ENCODE data around the gene CRX.
"Not testable (repeated sequence)": the region's sequence is repeated elsewhere in the genome, so short reads cannot be mapped to it uniquely, and the experiment has no call there.

The CRX gene

DNA sequence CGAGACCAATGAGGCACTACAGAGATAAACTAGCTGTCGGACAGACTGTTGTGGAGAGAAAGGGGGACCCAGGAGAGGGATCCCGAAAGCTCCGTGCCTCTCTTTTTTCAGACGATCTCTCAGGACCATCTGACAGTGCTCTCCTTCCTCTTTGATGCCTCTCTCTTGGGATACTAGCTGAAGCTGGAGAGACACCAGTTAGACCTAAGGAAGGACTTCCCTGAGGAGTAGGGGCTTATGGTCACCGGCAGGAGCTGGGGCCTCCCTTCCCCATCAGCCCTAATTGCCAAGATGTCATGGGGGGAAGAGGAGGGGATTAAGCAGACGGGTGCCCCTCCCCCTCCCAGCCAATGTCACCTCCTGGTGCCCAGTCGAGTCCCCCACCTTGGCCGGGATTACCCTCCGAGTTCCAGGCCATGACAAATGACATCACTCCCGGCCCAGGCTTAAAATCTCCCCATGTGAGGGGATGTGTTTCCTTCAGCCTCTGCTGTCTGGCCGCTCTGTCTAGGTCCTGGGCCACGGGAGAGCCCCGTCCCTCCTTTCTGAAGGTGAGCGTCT, at the start of gene CRX:
CRX (plus strand) TSS at position 478 of the 561 bp plus-strand sequence. CDS start 12,507 bp downstream, outside the sequence.
- Histone ChIP-seq H3K27me3 (ENCODE audit: insufficient read depth, low read depth) (peaks cover 91% of the 10 kb centered on the region), H2AFZ (ENCODE audit: low read depth) (no peak within 1 kb of the TSS), H3K4me3 (IDR thresholded peaks at IDR 0.05; ENCODE audit: insufficient read depth, low read depth, low read length) (no peak within 1 kb of the TSS), H3K36me3 (ENCODE audit: insufficient read depth) (no peaks in the 10 kb centered on the region), H3K79me2 (ENCODE audit: insufficient read depth, low read depth) (no peaks in the 10 kb centered on the region), H3K4me2 (no peak within 1 kb of the TSS), H4K20me1 (ENCODE audit: insufficient read depth) (no peaks in the 10 kb centered on the region), H3K4me1 (ENCODE audit: low read depth, poor library complexity, severe bottlenecking) (no peaks in the 10 kb centered on the region), H3K27ac (no peak within 1 kb of the TSS), H3K9ac (no peak within 1 kb of the TSS)
- TF ChIP-seq, protein P1, sequence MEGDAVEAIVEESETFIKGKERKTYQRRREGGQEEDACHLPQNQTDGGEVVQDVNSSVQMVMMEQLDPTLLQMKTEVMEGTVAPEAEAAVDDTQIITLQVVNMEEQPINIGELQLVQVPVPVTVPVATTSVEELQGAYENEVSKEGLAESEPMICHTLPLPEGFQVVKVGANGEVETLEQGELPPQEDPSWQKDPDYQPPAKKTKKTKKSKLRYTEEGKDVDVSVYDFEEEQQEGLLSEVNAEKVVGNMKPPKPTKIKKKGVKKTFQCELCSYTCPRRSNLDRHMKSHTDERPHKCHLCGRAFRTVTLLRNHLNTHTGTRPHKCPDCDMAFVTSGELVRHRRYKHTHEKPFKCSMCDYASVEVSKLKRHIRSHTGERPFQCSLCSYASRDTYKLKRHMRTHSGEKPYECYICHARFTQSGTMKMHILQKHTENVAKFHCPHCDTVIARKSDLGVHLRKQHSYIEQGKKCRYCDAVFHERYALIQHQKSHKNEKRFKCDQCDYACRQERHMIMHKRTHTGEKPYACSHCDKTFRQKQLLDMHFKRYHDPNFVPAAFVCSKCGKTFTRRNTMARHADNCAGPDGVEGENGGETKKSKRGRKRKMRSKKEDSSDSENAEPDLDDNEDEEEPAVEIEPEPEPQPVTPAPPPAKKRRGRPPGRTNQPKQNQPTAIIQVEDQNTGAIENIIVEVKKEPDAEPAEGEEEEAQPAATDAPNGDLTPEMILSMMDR (conservative IDR thresholded peaks at IDR 0.05; ENCODE audit: low read depth, low read length) = no peak

DNA sequence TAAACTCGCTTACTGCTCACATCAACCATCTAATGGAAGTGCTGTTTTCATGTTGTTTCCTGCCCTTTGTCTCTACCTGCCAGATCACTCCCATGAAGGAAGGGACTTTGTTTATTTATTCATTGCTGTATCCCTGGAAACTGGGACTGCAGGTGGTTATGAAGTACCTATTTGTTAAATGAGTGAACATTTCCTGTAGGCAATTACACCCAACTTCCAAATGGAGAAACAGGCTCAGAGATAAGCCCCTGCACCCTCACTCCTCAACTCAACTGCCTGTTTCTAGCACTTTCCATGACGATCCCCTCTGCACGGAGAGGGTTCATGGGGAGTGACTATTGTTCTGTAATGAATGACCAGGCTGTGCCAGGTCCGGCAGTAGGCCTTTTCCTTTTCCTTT, 45.2 kb upstream of the CRX start:
- Histone ChIP-seq H3K4me3 (IDR thresholded peaks at IDR 0.05; ENCODE audit: insufficient read depth, low read depth, low read length) (no peak overlapping the region), H3K4me1 (ENCODE audit: low read depth, poor library complexity, severe bottlenecking) (peaks cover 11% of the 10 kb centered on the region), H3K27ac (no peak overlapping the region), H3K4me2 (no peak overlapping the region), H3K9ac (no peak overlapping the region), H3K79me2 (ENCODE audit: insufficient read depth, low read depth) (peaks cover 11% of the 10 kb centered on the region; the same call in 1 of the 2 replicates), H2AFZ (ENCODE audit: low read depth) (no peak overlapping the region), H3K27me3 (ENCODE audit: insufficient read depth, low read depth) (peaks cover 14% of the 10 kb centered on the region; the same call in 1 of the 2 replicates), H3K36me3 (ENCODE audit: insufficient read depth) (no peaks in the 10 kb centered on the region), H4K20me1 (ENCODE audit: insufficient read depth) (no peaks in the 10 kb centered on the region)
- TF ChIP-seq, protein P1 (conservative IDR thresholded peaks at IDR 0.05; ENCODE audit: low read depth, low read length) = no peak

DNA sequence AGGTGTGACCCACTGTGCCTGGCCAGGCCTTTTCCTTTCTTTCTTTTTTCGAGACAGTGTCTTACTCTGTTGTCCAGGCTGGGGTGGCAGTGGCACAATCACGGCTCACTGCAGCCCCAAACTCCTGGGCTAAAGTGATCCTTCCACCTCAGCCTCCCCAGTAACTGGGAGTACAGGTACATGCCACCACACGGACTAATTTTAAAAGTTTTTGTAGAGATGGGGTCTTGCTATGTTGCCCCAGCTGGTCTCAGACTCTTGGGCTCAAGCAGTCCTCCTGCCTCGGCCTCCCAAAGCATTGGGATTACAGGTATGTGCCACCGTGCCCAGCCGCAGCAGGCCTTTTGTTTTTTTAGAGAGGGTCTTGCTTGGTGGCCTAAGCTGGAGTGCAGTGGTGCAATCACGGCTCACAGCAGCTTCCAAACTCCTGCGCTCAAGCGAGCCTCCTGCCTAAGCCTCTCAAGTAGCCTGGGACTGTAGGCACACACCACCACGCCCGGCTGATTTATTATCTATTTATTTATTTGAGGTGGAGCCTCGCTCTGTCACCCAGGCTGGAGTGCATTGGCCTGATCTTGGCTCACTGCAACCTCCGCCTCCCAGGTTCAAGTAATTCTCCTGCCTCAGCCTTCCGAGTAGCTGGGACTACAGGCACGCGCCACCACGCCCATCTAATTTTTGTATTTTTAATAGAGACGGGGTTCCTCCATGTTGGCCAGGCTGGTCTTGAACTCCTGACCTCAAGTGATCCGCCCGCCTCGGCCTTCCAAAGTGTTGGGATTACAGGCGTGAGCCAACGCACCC, 44.3 kb upstream of the CRX start:
- Histone ChIP-seq H3K27me3 (ENCODE audit: insufficient read depth, low read depth) (peaks cover 10% of the 10 kb centered on the region; the same call in 1 of the 2 replicates), H3K4me1 (ENCODE audit: low read depth, poor library complexity, severe bottlenecking) (peaks cover 11% of the 10 kb centered on the region), H2AFZ (ENCODE audit: low read depth) (peak overlapping the region; percentile 81), H3K79me2 (ENCODE audit: insufficient read depth, low read depth) (peaks cover 11% of the 10 kb centered on the region; the same call in 1 of the 2 replicates), H3K4me2 (peak overlapping the region; percentile 90)
- not testable (repeated sequence) for H3K4me3 ChIP-seq (IDR thresholded peaks at IDR 0.05; ENCODE audit: insufficient read depth, low read depth, low read length); H4K20me1 ChIP-seq (ENCODE audit: insufficient read depth); H3K27ac ChIP-seq; H3K36me3 ChIP-seq (ENCODE audit: insufficient read depth); H3K9ac ChIP-seq

DNA sequence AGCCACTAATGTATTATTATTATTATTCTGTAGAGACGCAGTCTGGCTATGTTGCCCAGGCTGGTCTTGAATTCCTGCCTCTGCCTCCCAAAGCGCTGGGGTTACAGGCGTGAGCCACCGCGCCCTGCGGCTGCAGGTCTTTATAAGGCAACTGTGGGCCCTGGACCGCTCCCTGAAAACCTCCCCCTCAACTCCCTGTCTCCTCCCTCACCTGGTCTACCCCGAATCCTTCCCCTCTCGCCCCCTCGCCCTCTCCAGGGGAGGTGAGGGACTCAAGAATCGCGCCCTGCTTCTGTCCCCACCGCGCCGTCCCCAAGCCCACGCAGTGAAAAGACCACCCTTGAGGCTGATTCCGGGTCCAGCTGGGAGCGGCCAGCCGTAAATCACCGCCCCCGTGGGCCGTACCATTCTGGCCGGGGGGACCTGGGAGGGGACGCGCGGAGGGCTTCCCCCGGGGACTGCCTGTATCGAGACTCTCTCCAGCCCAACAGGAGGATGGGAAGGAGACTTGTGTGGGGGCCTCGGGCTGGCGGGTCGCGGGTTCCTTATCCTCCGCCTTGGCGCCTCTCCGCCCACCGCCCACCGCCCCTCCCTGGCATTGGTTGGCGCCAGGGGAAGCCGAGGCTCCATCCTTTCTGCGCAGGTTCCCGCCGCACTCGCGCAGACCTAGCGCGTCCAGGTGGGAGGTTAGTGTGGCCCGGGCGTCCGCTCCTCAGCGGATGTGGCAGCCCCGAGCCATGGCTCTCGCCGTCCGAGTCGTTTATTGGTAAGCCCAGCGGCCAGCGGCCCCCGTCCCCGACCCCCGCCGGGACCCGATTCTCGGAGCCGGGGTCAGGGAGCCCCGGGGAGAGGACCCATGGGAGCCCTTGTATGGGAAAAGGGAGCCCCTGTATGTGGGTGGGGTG, 43.4 kb upstream of the CRX start, which contains the start of gene SELENOW:
SELENOW (plus strand) TSS at position 655 of the 905 bp plus-strand sequence; CDS start at position 738, 83 bp downstream.
- no peaks in the 10 kb centered on the region for H4K20me1 ChIP-seq (ENCODE audit: insufficient read depth)
- no peak within 1 kb of the TSS for H3K4me3 ChIP-seq (IDR thresholded peaks at IDR 0.05; ENCODE audit: insufficient read depth, low read depth, low read length)
- H3K4me2 ChIP-seq = peak within 1 kb of the TSS; percentile 90
- peaks cover 11% of the 10 kb centered on the region for H3K4me1 ChIP-seq (ENCODE audit: low read depth, poor library complexity, severe bottlenecking)
- H3K36me3 ChIP-seq (ENCODE audit: insufficient read depth) = no peaks in the 10 kb centered on the region
- TF ChIP-seq, protein P1 (conservative IDR thresholded peaks at IDR 0.05; ENCODE audit: low read depth, low read length) = no peak
- H3K79me2 ChIP-seq (ENCODE audit: insufficient read depth, low read depth) = peaks cover 11% of the 10 kb centered on the region; the same call in 1 of the 2 replicates
- 0 out of 2 replicates have a peak, but pooled peaks cover 4% of the 10 kb centered on the region for H3K27me3 ChIP-seq (ENCODE audit: insufficient read depth, low read depth)
- H3K9ac ChIP-seq = peak within 1 kb of the TSS; percentile 89
- H2AFZ ChIP-seq (ENCODE audit: low read depth) = peak within 1 kb of the TSS; percentile 81
- peak within 1 kb of the TSS; percentile 69 for H3K27ac ChIP-seq

Measured in KMS-11 (cell line).